Astrocyte (in vitro differentiated cells and primary cell): ENCODE data around the gene ARVCF.

Source experiments
- EZH2 ChIP-seq: IDR thresholded peaks from 2 replicates; pipeline ENCODE4 v1.6.1; 2012; ENCODE audit warnings: mild to moderate bottlenecking, low read length, inconsistent platforms; ENCODE audit not compliant: insufficient read depth
- TF ChIP-seq, protein P1 (sequence below): IDR thresholded peaks from 2 replicates; pipeline ENCODE4 v1.5.1; 2011; ENCODE audit warnings: low read depth, mild to moderate bottlenecking, inconsistent platforms, low read length, moderate library complexity; ENCODE audit not compliant: insufficient read depth

DNA sequence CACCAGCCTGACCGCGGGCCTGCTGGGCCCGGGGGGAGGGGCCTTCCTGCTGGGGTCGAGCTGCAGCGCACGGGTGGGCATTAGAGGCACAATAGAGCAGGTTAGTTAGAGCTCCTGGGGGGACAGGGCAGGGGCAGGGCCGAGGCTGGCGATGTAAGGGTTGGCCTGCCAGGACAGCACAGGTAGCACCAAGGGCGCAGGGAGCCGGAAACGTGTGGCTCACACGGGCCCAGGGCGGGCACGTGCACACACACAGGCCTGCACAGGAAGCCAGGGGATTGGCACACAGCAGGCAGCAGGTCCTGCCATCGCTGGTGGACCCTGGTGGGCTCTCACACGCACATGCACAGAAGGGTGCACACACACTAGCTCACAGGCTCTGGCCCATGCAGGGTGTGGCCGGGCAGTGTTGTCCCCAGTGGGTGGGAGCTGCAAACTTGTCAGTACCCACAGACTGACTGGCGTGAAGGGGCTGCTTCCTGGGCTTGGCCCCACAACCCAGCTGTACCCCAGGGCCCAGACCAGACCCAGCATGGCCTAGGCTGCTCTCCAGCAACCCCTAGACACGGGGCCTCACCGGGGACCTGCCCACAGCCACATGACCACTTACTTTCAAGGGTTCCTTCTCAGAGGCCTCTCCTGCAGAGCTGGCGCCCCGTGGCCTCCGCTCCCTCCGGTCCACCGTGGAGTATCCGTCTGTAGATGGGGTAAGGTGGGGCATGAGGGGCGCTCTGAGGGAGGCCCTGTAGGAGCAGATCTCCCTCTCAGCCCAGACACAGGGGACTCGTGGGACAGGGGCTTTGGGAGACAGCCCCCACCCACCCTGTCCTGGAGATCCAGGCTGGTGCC is 45.1 kb downstream of the ARVCF start:
- TF ChIP-seq, protein P1, sequence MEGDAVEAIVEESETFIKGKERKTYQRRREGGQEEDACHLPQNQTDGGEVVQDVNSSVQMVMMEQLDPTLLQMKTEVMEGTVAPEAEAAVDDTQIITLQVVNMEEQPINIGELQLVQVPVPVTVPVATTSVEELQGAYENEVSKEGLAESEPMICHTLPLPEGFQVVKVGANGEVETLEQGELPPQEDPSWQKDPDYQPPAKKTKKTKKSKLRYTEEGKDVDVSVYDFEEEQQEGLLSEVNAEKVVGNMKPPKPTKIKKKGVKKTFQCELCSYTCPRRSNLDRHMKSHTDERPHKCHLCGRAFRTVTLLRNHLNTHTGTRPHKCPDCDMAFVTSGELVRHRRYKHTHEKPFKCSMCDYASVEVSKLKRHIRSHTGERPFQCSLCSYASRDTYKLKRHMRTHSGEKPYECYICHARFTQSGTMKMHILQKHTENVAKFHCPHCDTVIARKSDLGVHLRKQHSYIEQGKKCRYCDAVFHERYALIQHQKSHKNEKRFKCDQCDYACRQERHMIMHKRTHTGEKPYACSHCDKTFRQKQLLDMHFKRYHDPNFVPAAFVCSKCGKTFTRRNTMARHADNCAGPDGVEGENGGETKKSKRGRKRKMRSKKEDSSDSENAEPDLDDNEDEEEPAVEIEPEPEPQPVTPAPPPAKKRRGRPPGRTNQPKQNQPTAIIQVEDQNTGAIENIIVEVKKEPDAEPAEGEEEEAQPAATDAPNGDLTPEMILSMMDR, result no peak
- TF ChIP-seq EZH2, result no peak
